WTC11 (cell line): ENCODE results near the gene CLIP1. TPM values are rescaled to one million over a fixed set of nuclear protein-coding genes. Genes with fewer than 3 reads are reported as not detected.

Source experiments
- ATAC-seq: fragments of 200-7000 bp; cut with Tn5 transposase; 2 replicates; pipeline ENCODE4 v1.10.0; 2021; ENCODE audit warnings: mild to moderate bottlenecking, moderate library complexity
- CTCF ChIA-PET: fragments of 300-600 bp; sonication (Branson Sonifier 250); formaldehyde crosslinking; loops from one replicate; lab custom pipeline; 2021; ENCODE audit warnings: antibody characterized with exemption; lab: Charles Lee
- POLR2A ChIA-PET: fragments of 350-600 bp; sonication (Branson Sonifier 250); formaldehyde crosslinking; loops from one replicate; lab custom pipeline; 2021; ENCODE audit warnings: antibody characterized with exemption; lab: Charles Lee
- DNase-seq: peaks from one replicate; pipeline ENCODE4 v3.0.0; 2021; ENCODE audit warnings: low spot score
- H3K27ac Mint-ChIP-seq: 2 replicates; pipeline ENCODE4 v1.8.0; 2021; ENCODE audit warnings: mixed read lengths
- H3K27me3 Mint-ChIP-seq: 2 replicates; pipeline ENCODE4 v1.8.0; 2021; ENCODE audit warnings: low read depth, mild to moderate bottlenecking, moderate library complexity, mixed read lengths
- H3K36me3 Mint-ChIP-seq: 2 replicates; pipeline ENCODE4 v1.8.0; 2021; ENCODE audit warnings: mixed read lengths
- H3K4me1 Mint-ChIP-seq: 2 replicates; pipeline ENCODE4 v1.8.0; 2022; ENCODE audit warnings: mixed read lengths
- H3K4me3 Mint-ChIP-seq: 2 replicates; pipeline ENCODE4 v1.8.0; 2021; ENCODE audit warnings: mild to moderate bottlenecking, moderate library complexity, mixed read lengths
- H3K9me3 Mint-ChIP-seq: 2 replicates; pipeline ENCODE4 v1.8.0; 2021; ENCODE audit warnings: mixed read lengths
- CREM ChIP-seq: sonication (generic); formaldehyde crosslinking; IDR thresholded peaks from 2 replicates; pipeline ENCODE4 v1.8.1; 2022; ENCODE audit warnings: mild to moderate bottlenecking, missing genetic modification reagents, moderate library complexity
- JAZF1 ChIP-seq: fragments of 250-450 bp; sonication (Bioruptor Pico); IDR thresholded peaks from 2 replicates; pipeline ENCODE4 v1.9.0; 2021; ENCODE audit warnings: moderate library complexity, mild to moderate bottlenecking, inconsistent platforms
- MXD4 ChIP-seq: fragments of 250-450 bp; sonication (Bioruptor Pico); IDR thresholded peaks from 2 replicates; pipeline ENCODE4 v1.8.0; 2021; ENCODE audit warnings: mild to moderate bottlenecking, moderate library complexity, borderline replicate concordance
- NFYB ChIP-seq: sonication (generic); formaldehyde crosslinking; conservative IDR thresholded peaks from 2 replicates; pipeline ENCODE4 v1.8.0; 2022; ENCODE audit warnings: low read depth, missing genetic modification reagents
- RORB ChIP-seq: fragments of 250-450 bp; sonication (Bioruptor Pico); IDR thresholded peaks from 2 replicates; pipeline ENCODE4 v1.9.0; 2021; ENCODE audit warnings: mild to moderate bottlenecking
- TEAD4 ChIP-seq: sonication (generic); formaldehyde crosslinking; IDR thresholded peaks from 2 replicates; pipeline ENCODE4 v1.8.0; 2022; ENCODE audit warnings: mild to moderate bottlenecking, missing genetic modification reagents
- ZNF219 ChIP-seq: sonication (generic); formaldehyde crosslinking; IDR thresholded peaks from 2 replicates; pipeline ENCODE4 v1.8.0; 2023; ENCODE audit warnings: missing genetic modification reagents, mild to moderate bottlenecking, borderline replicate concordance
- ZNF396 ChIP-seq: fragments of 250-450 bp; sonication (Bioruptor Pico); IDR thresholded peaks from 2 replicates; pipeline ENCODE4 v1.8.0; 2021; ENCODE audit warnings: mild to moderate bottlenecking, moderate library complexity, borderline replicate concordance
- ZNF416 ChIP-seq: fragments of 250-450 bp; sonication (Bioruptor Pico); IDR thresholded peaks from 2 replicates; pipeline ENCODE4 v1.9.0; 2021; ENCODE audit warnings: mild to moderate bottlenecking, inconsistent platforms
- total RNA-seq: library from RNA; stranded (reverse); gene quantifications from 3 replicates; pipeline ENCODE4 v1.2.3, GENCODE V29; 2021
- TF ChIP-seq, protein P1 (sequence below): sonication (generic); formaldehyde crosslinking; IDR thresholded peaks from 2 replicates; pipeline ENCODE4 v1.8.1; 2023; ENCODE audit warnings: mild to moderate bottlenecking, moderate library complexity, missing genetic modification reagents
- TF ChIP-seq, protein P2 (sequence below): sonication (generic); formaldehyde crosslinking; IDR thresholded peaks from 2 replicates; pipeline ENCODE4 v1.8.1; 2022; ENCODE audit warnings: low read depth, mild to moderate bottlenecking, moderate library complexity, missing genetic modification reagents, borderline replicate concordance
- TF ChIP-seq, protein P3 (sequence below): fragments of 250-450 bp; sonication (Bioruptor Pico); IDR thresholded peaks from 2 replicates; pipeline ENCODE4 v1.9.0; 2021; ENCODE audit warnings: moderate library complexity, mild to moderate bottlenecking, inconsistent platforms, borderline replicate concordance
- TF ChIP-seq, protein P4 (sequence below): sonication (generic); formaldehyde crosslinking; IDR thresholded peaks from 2 replicates; pipeline ENCODE4 v1.8.0; 2023; ENCODE audit warnings: mild to moderate bottlenecking, missing genetic modification reagents
- TF ChIP-seq, protein P5 (sequence below): sonication (generic); formaldehyde crosslinking; IDR thresholded peaks from 2 replicates; pipeline ENCODE4 v1.8.0; 2023; ENCODE audit warnings: missing genetic modification reagents, mild to moderate bottlenecking, borderline replicate concordance
- TF ChIP-seq, protein P6 (sequence below): fragments of 250-450 bp; sonication (Bioruptor Pico); IDR thresholded peaks from 2 replicates; pipeline ENCODE4 v1.9.0; 2021; ENCODE audit warnings: mild to moderate bottlenecking, borderline replicate concordance

Gene CLIP1
- total RNA-seq, 1 experiment from 2014 or later: 24.9 TPM

DNA sequence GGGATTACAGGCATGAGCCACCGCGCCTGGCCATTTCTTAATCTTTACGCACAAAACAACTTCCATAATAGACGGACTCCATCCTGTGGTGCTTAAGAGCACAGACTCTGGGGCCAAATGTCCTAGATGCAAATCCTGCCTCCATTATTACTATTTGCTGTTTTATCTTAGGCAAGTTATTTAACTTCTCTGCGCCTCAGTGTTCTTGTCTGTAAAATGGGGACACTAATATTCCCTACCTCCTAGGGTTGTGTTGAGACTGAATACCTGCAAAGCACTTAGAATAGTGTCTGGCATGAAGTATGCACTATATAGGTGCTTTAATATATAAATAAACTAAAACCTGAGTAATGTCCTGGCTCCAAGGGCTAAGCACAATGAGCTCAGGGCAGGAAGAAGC lies 76.4 kb downstream of the CLIP1 start:
- DNase-seq: no peak

More for the DNA sequence above, 76.4 kb downstream of the CLIP1 start:
- H3K9me3 Mint-ChIP-seq: no peaks in the 10 kb centered on the region
- no peak overlapping the region for H3K4me3 Mint-ChIP-seq
- no peaks in the 10 kb centered on the region; the same call in 1 of the 2 replicates for H3K36me3 Mint-ChIP-seq
- CTCF ChIA-PET: interaction anchor here (1.3 kb wide), 1 partner anchor 9 kb away, joined by 4 read pairs; no protein-coding TSS in a partner anchor
- no peak overlapping the region for H3K27ac Mint-ChIP-seq
- ATAC-seq: no peak
- no peaks in the 10 kb centered on the region for H3K27me3 Mint-ChIP-seq
- POLR2A ChIA-PET: no interaction called here
- H3K4me1 Mint-ChIP-seq: no peaks in the 10 kb centered on the region
- TF ChIP-seq JAZF1 (CRISPR knock-in tag): no peak
- TF ChIP-seq, protein P1, sequence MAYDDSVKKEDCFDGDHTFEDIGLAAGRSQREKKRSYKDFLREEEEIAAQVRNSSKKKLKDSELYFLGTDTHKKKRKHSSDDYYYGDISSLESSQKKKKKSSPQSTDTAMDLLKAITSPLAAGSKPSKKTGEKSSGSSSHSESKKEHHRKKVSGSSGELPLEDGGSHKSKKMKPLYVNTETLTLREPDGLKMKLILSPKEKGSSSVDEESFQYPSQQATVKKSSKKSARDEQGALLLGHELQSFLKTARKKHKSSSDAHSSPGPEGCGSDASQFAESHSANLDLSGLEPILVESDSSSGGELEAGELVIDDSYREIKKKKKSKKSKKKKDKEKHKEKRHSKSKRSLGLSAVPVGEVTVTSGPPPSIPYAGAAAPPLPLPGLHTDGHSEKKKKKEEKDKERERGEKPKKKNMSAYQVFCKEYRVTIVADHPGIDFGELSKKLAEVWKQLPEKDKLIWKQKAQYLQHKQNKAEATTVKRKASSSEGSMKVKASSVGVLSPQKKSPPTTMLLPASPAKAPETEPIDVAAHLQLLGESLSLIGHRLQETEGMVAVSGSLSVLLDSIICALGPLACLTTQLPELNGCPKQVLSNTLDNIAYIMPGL (CRISPR knock-in tag): no peak
- no peak for TF ChIP-seq ZNF396
- TF ChIP-seq, protein P2, sequence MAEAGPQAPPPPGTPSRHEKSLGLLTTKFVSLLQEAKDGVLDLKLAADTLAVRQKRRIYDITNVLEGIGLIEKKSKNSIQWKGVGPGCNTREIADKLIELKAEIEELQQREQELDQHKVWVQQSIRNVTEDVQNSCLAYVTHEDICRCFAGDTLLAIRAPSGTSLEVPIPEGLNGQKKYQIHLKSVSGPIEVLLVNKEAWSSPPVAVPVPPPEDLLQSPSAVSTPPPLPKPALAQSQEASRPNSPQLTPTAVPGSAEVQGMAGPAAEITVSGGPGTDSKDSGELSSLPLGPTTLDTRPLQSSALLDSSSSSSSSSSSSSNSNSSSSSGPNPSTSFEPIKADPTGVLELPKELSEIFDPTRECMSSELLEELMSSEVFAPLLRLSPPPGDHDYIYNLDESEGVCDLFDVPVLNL (CRISPR knock-in tag): no peak
- TF ChIP-seq, protein P3, sequence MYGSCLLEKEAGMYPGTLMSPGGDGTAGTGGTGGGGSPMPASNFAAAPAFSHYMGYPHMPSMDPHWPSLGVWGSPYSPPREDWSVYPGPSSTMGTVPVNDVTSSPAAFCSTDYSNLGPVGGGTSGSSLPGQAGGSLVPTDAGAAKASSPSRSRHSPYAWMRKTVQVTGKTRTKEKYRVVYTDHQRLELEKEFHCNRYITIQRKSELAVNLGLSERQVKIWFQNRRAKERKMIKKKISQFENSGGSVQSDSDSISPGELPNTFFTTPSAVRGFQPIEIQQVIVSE (CRISPR knock-in tag): no peak
- TF ChIP-seq, protein P4, sequence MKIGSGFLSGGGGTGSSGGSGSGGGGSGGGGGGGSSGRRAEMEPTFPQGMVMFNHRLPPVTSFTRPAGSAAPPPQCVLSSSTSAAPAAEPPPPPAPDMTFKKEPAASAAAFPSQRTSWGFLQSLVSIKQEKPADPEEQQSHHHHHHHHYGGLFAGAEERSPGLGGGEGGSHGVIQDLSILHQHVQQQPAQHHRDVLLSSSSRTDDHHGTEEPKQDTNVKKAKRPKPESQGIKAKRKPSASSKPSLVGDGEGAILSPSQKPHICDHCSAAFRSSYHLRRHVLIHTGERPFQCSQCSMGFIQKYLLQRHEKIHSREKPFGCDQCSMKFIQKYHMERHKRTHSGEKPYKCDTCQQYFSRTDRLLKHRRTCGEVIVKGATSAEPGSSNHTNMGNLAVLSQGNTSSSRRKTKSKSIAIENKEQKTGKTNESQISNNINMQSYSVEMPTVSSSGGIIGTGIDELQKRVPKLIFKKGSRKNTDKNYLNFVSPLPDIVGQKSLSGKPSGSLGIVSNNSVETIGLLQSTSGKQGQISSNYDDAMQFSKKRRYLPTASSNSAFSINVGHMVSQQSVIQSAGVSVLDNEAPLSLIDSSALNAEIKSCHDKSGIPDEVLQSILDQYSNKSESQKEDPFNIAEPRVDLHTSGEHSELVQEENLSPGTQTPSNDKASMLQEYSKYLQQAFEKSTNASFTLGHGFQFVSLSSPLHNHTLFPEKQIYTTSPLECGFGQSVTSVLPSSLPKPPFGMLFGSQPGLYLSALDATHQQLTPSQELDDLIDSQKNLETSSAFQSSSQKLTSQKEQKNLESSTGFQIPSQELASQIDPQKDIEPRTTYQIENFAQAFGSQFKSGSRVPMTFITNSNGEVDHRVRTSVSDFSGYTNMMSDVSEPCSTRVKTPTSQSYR (CRISPR knock-in tag): no peak
- no peak for TF ChIP-seq TEAD4 (CRISPR knock-in tag)
- no peak for TF ChIP-seq NFYB (CRISPR knock-in tag)
- TF ChIP-seq CREM (CRISPR knock-in tag): no peak
- TF ChIP-seq, protein P5, sequence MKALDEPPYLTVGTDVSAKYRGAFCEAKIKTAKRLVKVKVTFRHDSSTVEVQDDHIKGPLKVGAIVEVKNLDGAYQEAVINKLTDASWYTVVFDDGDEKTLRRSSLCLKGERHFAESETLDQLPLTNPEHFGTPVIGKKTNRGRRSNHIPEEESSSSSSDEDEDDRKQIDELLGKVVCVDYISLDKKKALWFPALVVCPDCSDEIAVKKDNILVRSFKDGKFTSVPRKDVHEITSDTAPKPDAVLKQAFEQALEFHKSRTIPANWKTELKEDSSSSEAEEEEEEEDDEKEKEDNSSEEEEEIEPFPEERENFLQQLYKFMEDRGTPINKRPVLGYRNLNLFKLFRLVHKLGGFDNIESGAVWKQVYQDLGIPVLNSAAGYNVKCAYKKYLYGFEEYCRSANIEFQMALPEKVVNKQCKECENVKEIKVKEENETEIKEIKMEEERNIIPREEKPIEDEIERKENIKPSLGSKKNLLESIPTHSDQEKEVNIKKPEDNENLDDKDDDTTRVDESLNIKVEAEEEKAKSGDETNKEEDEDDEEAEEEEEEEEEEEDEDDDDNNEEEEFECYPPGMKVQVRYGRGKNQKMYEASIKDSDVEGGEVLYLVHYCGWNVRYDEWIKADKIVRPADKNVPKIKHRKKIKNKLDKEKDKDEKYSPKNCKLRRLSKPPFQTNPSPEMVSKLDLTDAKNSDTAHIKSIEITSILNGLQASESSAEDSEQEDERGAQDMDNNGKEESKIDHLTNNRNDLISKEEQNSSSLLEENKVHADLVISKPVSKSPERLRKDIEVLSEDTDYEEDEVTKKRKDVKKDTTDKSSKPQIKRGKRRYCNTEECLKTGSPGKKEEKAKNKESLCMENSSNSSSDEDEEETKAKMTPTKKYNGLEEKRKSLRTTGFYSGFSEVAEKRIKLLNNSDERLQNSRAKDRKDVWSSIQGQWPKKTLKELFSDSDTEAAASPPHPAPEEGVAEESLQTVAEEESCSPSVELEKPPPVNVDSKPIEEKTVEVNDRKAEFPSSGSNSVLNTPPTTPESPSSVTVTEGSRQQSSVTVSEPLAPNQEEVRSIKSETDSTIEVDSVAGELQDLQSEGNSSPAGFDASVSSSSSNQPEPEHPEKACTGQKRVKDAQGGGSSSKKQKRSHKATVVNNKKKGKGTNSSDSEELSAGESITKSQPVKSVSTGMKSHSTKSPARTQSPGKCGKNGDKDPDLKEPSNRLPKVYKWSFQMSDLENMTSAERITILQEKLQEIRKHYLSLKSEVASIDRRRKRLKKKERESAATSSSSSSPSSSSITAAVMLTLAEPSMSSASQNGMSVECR: no peak
- no peak for TF ChIP-seq ZNF219 (CRISPR knock-in tag)
- TF ChIP-seq, protein P6, sequence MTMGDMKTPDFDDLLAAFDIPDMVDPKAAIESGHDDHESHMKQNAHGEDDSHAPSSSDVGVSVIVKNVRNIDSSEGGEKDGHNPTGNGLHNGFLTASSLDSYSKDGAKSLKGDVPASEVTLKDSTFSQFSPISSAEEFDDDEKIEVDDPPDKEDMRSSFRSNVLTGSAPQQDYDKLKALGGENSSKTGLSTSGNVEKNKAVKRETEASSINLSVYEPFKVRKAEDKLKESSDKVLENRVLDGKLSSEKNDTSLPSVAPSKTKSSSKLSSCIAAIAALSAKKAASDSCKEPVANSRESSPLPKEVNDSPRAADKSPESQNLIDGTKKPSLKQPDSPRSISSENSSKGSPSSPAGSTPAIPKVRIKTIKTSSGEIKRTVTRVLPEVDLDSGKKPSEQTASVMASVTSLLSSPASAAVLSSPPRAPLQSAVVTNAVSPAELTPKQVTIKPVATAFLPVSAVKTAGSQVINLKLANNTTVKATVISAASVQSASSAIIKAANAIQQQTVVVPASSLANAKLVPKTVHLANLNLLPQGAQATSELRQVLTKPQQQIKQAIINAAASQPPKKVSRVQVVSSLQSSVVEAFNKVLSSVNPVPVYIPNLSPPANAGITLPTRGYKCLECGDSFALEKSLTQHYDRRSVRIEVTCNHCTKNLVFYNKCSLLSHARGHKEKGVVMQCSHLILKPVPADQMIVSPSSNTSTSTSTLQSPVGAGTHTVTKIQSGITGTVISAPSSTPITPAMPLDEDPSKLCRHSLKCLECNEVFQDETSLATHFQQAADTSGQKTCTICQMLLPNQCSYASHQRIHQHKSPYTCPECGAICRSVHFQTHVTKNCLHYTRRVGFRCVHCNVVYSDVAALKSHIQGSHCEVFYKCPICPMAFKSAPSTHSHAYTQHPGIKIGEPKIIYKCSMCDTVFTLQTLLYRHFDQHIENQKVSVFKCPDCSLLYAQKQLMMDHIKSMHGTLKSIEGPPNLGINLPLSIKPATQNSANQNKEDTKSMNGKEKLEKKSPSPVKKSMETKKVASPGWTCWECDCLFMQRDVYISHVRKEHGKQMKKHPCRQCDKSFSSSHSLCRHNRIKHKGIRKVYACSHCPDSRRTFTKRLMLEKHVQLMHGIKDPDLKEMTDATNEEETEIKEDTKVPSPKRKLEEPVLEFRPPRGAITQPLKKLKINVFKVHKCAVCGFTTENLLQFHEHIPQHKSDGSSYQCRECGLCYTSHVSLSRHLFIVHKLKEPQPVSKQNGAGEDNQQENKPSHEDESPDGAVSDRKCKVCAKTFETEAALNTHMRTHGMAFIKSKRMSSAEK: no peak
- TF ChIP-seq ZNF416 (CRISPR knock-in tag): no peak
- no peak for TF ChIP-seq RORB (CRISPR knock-in tag)
- TF ChIP-seq MXD4 (CRISPR knock-in tag): no peak
